WTC11 (cell line): ENCODE measurements around the gene BCAT1. TPM values are rescaled to one million over a fixed set of nuclear protein-coding genes. Genes with fewer than 3 reads are reported as not detected.

Experiments used
- ATAC-seq: fragments of 200-7000 bp; cut with Tn5 transposase; 2 replicates; pipeline ENCODE4 v1.10.0; 2021; ENCODE audit warnings: mild to moderate bottlenecking, moderate library complexity
- CTCF ChIA-PET: fragments of 300-600 bp; sonication (Branson Sonifier 250); formaldehyde crosslinking; loops from one replicate; lab custom pipeline; 2021; ENCODE audit warnings: antibody characterized with exemption; lab: Charles Lee
- POLR2A ChIA-PET: fragments of 350-600 bp; sonication (Branson Sonifier 250); formaldehyde crosslinking; loops from one replicate; lab custom pipeline; 2021; ENCODE audit warnings: antibody characterized with exemption; lab: Charles Lee
- DNase-seq: peaks from one replicate; pipeline ENCODE4 v3.0.0; 2021; ENCODE audit warnings: low spot score
- H3K27ac Mint-ChIP-seq: 2 replicates; pipeline ENCODE4 v1.8.0; 2021; ENCODE audit warnings: mixed read lengths
- H3K27me3 Mint-ChIP-seq: 2 replicates; pipeline ENCODE4 v1.8.0; 2021; ENCODE audit warnings: low read depth, mild to moderate bottlenecking, moderate library complexity, mixed read lengths
- H3K36me3 Mint-ChIP-seq: 2 replicates; pipeline ENCODE4 v1.8.0; 2021; ENCODE audit warnings: mixed read lengths
- H3K4me1 Mint-ChIP-seq: 2 replicates; pipeline ENCODE4 v1.8.0; 2022; ENCODE audit warnings: mixed read lengths
- H3K4me3 Mint-ChIP-seq: 2 replicates; pipeline ENCODE4 v1.8.0; 2021; ENCODE audit warnings: mild to moderate bottlenecking, moderate library complexity, mixed read lengths
- H3K9me3 Mint-ChIP-seq: 2 replicates; pipeline ENCODE4 v1.8.0; 2021; ENCODE audit warnings: mixed read lengths
- AFF4 ChIP-seq: sonication (generic); formaldehyde crosslinking; IDR thresholded peaks from 2 replicates; pipeline ENCODE4 v1.8.1; 2023; ENCODE audit warnings: mild to moderate bottlenecking, missing genetic modification reagents, borderline replicate concordance
- ATF1 ChIP-seq: sonication (generic); formaldehyde crosslinking; IDR thresholded peaks from 2 replicates; pipeline ENCODE4 v1.8.1; 2023; ENCODE audit warnings: mild to moderate bottlenecking, moderate library complexity, missing genetic modification reagents
- FOXP1 ChIP-seq: sonication (generic); formaldehyde crosslinking; IDR thresholded peaks from 2 replicates; pipeline ENCODE4 v1.8.0; 2022; ENCODE audit warnings: missing genetic modification reagents, mild to moderate bottlenecking, moderate library complexity, borderline replicate concordance
- FOXP4 ChIP-seq: sonication (generic); formaldehyde crosslinking; IDR thresholded peaks from 2 replicates; pipeline ENCODE4 v1.8.0; 2022; ENCODE audit warnings: mild to moderate bottlenecking, missing genetic modification reagents
- GRHL2 ChIP-seq: fragments of 250-450 bp; sonication (Bioruptor Pico); IDR thresholded peaks from 2 replicates; pipeline ENCODE4 v1.8.0; 2022; ENCODE audit warnings: mild to moderate bottlenecking, moderate library complexity; ENCODE audit not compliant: insufficient replicate concordance, severe bottlenecking
- GTF2I ChIP-seq: fragments of 250-450 bp; sonication (Bioruptor Pico); conservative IDR thresholded peaks from 2 replicates; pipeline ENCODE4 v1.4.0; 2021; ENCODE audit warnings: mild to moderate bottlenecking
- IRF1 ChIP-seq: sonication (generic); formaldehyde crosslinking; IDR thresholded peaks from 2 replicates; pipeline ENCODE4 v1.8.0; 2023; ENCODE audit warnings: missing genetic modification reagents
- IRF2 ChIP-seq: sonication (generic); formaldehyde crosslinking; IDR thresholded peaks from 2 replicates; pipeline ENCODE4 v1.8.0; 2022; ENCODE audit warnings: low read depth, missing genetic modification reagents, borderline replicate concordance
- MAX ChIP-seq: sonication (generic); formaldehyde crosslinking; IDR thresholded peaks from 2 replicates; pipeline ENCODE4 v1.8.0; 2022; ENCODE audit warnings: mild to moderate bottlenecking, missing genetic modification reagents
- MXD4 ChIP-seq: fragments of 250-450 bp; sonication (Bioruptor Pico); IDR thresholded peaks from 2 replicates; pipeline ENCODE4 v1.8.0; 2021; ENCODE audit warnings: mild to moderate bottlenecking, moderate library complexity, borderline replicate concordance
- NFYB ChIP-seq: sonication (generic); formaldehyde crosslinking; conservative IDR thresholded peaks from 2 replicates; pipeline ENCODE4 v1.8.0; 2022; ENCODE audit warnings: low read depth, missing genetic modification reagents
- NR3C1 ChIP-seq: sonication (generic); formaldehyde crosslinking; conservative IDR thresholded peaks from 2 replicates; pipeline ENCODE4 v1.8.1; 2023; ENCODE audit warnings: low read depth, mild to moderate bottlenecking, missing genetic modification reagents
- SMAD4 ChIP-seq: sonication (generic); formaldehyde crosslinking; IDR thresholded peaks from 2 replicates; pipeline ENCODE4 v1.8.0; 2022; ENCODE audit warnings: mild to moderate bottlenecking, missing genetic modification reagents
- TP53 ChIP-seq: sonication (generic); formaldehyde crosslinking; IDR thresholded peaks from 2 replicates; pipeline ENCODE4 v1.8.1; 2023; ENCODE audit warnings: mild to moderate bottlenecking, missing genetic modification reagents
- ZMAT4 ChIP-seq: fragments of 250-450 bp; sonication (Bioruptor Pico); IDR thresholded peaks from 2 replicates; pipeline ENCODE4 v1.9.0; 2021; ENCODE audit warnings: mild to moderate bottlenecking
- ZNF232 ChIP-seq: sonication (generic); formaldehyde crosslinking; IDR thresholded peaks from 2 replicates; pipeline ENCODE4 v1.8.0; 2022; ENCODE audit warnings: mild to moderate bottlenecking, missing genetic modification reagents
- ZNF396 ChIP-seq: fragments of 250-450 bp; sonication (Bioruptor Pico); IDR thresholded peaks from 2 replicates; pipeline ENCODE4 v1.8.0; 2021; ENCODE audit warnings: mild to moderate bottlenecking, moderate library complexity, borderline replicate concordance
- ZNF416 ChIP-seq: fragments of 250-450 bp; sonication (Bioruptor Pico); IDR thresholded peaks from 2 replicates; pipeline ENCODE4 v1.9.0; 2021; ENCODE audit warnings: mild to moderate bottlenecking, inconsistent platforms
- ZNF671 ChIP-seq: fragments of 250-450 bp; sonication (Bioruptor Pico); IDR thresholded peaks from 2 replicates; pipeline ENCODE4 v1.8.0; 2021; ENCODE audit warnings: mild to moderate bottlenecking
- total RNA-seq: library from RNA; stranded (reverse); gene quantifications from 3 replicates; pipeline ENCODE4 v1.2.3, GENCODE V29; 2021
- TF ChIP-seq, protein P1 (sequence below): sonication (generic); formaldehyde crosslinking; conservative IDR thresholded peaks from 2 replicates; pipeline ENCODE4 v1.8.1; 2022; ENCODE audit warnings: mild to moderate bottlenecking, missing genetic modification reagents

BCAT1 gene
- total RNA-seq, 1 experiment from 2014 or later, result 267 TPM

DNA sequence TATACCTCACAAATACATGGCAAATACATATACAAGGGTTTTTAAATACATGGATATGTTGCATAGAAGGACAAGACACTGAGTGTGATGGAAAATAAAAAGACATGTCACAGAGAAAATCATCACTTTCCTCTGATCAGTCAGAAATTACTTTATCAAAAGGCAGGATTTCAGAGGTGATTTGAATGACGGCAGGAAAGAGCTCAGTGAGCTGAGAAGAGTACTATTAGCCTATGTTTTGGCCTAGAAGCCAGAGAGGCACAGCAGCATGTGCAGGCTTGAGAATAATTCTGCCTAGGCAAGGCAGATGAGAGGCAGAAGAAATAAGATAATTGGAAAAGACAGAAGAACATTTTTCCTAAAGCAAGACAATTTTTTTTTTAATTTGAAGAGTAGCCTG lies 94.9 kb downstream of the BCAT1 start:
- Mint-ChIP-seq H3K4me3 (no peak overlapping the region), H3K27ac (peak overlapping the region; percentile 30), H3K36me3 (peaks cover 59% of the 10 kb centered on the region), H3K4me1 (peaks cover 40% of the 10 kb centered on the region), H3K27me3 (no peaks in the 10 kb centered on the region), H3K9me3 (peaks cover 28% of the 10 kb centered on the region)
- TF ChIP-seq FOXP1 (no peak), NFYB (CRISPR knock-in tag) (no peak), MAX (CRISPR knock-in tag) (no peak), ZMAT4 (CRISPR knock-in tag) (no peak), ZNF416 (CRISPR knock-in tag) (no peak), GTF2I (CRISPR knock-in tag) (no peak), ZNF232 (no peak), IRF2 (CRISPR knock-in tag) (no peak), ZNF396 (CRISPR knock-in tag) (no peak)
- POLR2A ChIA-PET, result no interaction called here
- CTCF ChIA-PET, result interaction anchor here (0.6 to 0.8 kb wide), 2 partner anchors 13 to 75 kb away, joined by 3 read pairs; no protein-coding TSS in a partner anchor
- DNase-seq (no peak), ATAC-seq (no peak)

GRCh38 chr12:24853588-24853987 lies 95.3 kb downstream of the BCAT1 start:
- Mint-ChIP-seq H3K9me3 (peaks cover 24% of the 10 kb centered on the region), H3K27ac (no peak overlapping the region; the same call in 1 of the 2 replicates), H3K36me3 (peaks cover 55% of the 10 kb centered on the region), H3K27me3 (no peaks in the 10 kb centered on the region), H3K4me3 (no peak overlapping the region), H3K4me1 (peaks cover 40% of the 10 kb centered on the region)
- CTCF ChIA-PET, result interaction anchor here (0.6 to 0.8 kb wide), 2 partner anchors 13 to 75 kb away, joined by 3 read pairs; no protein-coding TSS in a partner anchor
- POLR2A ChIA-PET, result no interaction called here
- TF ChIP-seq ATF1 (CRISPR knock-in tag) (no peak), FOXP4 (CRISPR knock-in tag) (no peak), MXD4 (no peak), IRF1 (CRISPR knock-in tag) (no peak)
- DNase-seq (no peak), ATAC-seq (no peak)

- H3K27ac Mint-ChIP-seq, result no peak overlapping the region
Observed at GRCh38 chr12:24853094-24853493, 95.8 kb downstream of the BCAT1 start.

DNA sequence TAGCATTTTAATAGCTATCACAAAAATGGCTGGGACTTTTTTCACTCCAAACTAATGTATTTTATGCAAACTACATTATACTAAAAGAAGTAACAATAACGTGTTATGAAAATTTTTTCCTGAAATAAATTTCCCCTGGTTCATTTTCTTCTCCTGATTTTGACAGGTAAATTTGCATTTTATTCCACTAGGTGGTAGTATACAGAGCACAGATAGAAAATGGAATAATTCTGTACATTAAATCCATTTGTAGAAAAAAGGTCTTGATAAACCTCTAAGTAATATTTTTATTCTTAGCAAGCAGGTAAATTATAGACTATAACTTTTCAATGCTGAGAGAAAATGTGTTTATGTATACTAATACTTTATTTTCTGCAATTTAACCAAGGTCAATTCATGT lies 96.5 kb downstream of the BCAT1 start:
- Mint-ChIP-seq H3K27ac (no peak overlapping the region), H3K27me3 (no peaks in the 10 kb centered on the region), H3K4me3 (no peak overlapping the region), H3K36me3 (peaks cover 46% of the 10 kb centered on the region), H3K4me1 (peaks cover 40% of the 10 kb centered on the region), H3K9me3 (peaks cover 12% of the 10 kb centered on the region)
- ChIA-PET POLR2A (no interaction called here), CTCF (interaction anchor here (1.3 kb wide), 1 partner anchor 9 kb away, joined by 3 read pairs; no protein-coding TSS in a partner anchor)
- DNase-seq (no peak), ATAC-seq (no peak)
- TF ChIP-seq TP53 (CRISPR knock-in tag) (no peak), NR3C1 (CRISPR knock-in tag) (no peak), GRHL2 (CRISPR knock-in tag) (no peak), AFF4 (no peak), ZNF671 (CRISPR knock-in tag) (no peak), FOXP4 (CRISPR knock-in tag) (no peak)
- TF ChIP-seq, protein P1, sequence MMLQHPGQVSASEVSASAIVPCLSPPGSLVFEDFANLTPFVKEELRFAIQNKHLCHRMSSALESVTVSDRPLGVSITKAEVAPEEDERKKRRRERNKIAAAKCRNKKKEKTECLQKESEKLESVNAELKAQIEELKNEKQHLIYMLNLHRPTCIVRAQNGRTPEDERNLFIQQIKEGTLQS, result no peak

More at GRCh38 chr12:24853094-24853493, 95.8 kb downstream of the BCAT1 start:
- H3K4me3 Mint-ChIP-seq, result no peak overlapping the region
- peaks cover 40% of the 10 kb centered on the region for H3K4me1 Mint-ChIP-seq
- ATAC-seq (no peak), DNase-seq (no peak)
- ChIA-PET CTCF (interaction anchor here (0.8 kb wide), 1 partner anchor 13 kb away, joined by 3 read pairs; no protein-coding TSS in a partner anchor), POLR2A (no interaction called here)
- H3K27me3 Mint-ChIP-seq, result no peaks in the 10 kb centered on the region
- peaks cover 19% of the 10 kb centered on the region for H3K9me3 Mint-ChIP-seq
- H3K36me3 Mint-ChIP-seq, result peaks cover 53% of the 10 kb centered on the region
- no peak for TF ChIP-seq SMAD4
- TF ChIP-seq, all 79 proteins: peak for 0
